ENCODE measurements around the gene RYR1. TPM values are rescaled to one million over a fixed set of nuclear protein-coding genes. Genes with fewer than 3 reads are reported as not detected.
A peak's percentile ranks its signal among the peaks of the same experiment; 100 is the strongest.

RYR1 gene
- total and polyA plus RNA-seq, 10 of the 15 experiments (the other 5 are each of a cell fraction or from before 2014, with no cell fraction given): under 0.01 to 0.32 (median 0.07) TPM; not detected in 1

GRCh38 chr19:38543807-38544568 lies 110.5 kb downstream of the RYR1 start:
- intact Hi-C loops (cut with micrococcal nuclease; ENCODE audit: unreplicated experiment) (loop anchor here (1.0 to 10.0 kb wide), 4 partner anchors 39 to 291 kb away; partner anchors contain the start of genes ECH1 and EIF3K), in situ Hi-C loops (cut with MboI) (no loop called here)
- BruUV-seq (replicated peaks): no TSS peak
- ChIA-PET CTCF (interaction anchor here (0.6 to 3.2 kb wide), 29 partner anchors 9 to 392 kb away, joined by 3 to 103 read pairs (median 4); partner anchors contain the start of genes ACTN4, EIF3K, FAM98C and MAP4K1), POLR2A (interaction anchor here (0.5 to 1.9 kb wide), 8 partner anchors 15 to 386 kb away, joined by 3 to 11 read pairs (median 6); partner anchors contain the start of genes ACTN4, EIF3K, MAP4K1 and MRPS12), RAD21 (ENCODE audit: unreplicated experiment) (interaction anchor here (0.6 to 4.4 kb wide), 23 partner anchors 9 to 387 kb away, joined by 3 to 70 read pairs (median 4); partner anchors contain the start of genes ACTN4, EIF3K, FAM98C and MAP4K1), SMC1A (ENCODE audit: uncharacterized antibody, unreplicated experiment) (interaction anchor here (0.6 to 4.7 kb wide), 13 partner anchors 11 to 386 kb away, joined by 3 to 102 read pairs (median 4); partner anchors contain the start of genes ACTN4, EIF3K, FAM98C and MAP4K1)
- 0 out of 2 replicates have a peak overlapping the region, but pooled peaks have one; percentile 6 for H3K9ac ChIP-seq (ENCODE audit: control insufficient read depth, insufficient read depth, low read length)
- H3K4me1 ChIP-seq (ENCODE audit: control insufficient read depth, insufficient read depth, low read length): peaks cover 9% of the 10 kb centered on the region; the same call in 1 of the 2 replicates
- no peaks in the 10 kb centered on the region for H3K9me3 ChIP-seq (replicated peaks; ENCODE audit: control insufficient read depth, insufficient read depth, low read length)
- H3K4me3 ChIP-seq: peak overlapping the region; percentile 25; the same call in 1 of the 2 replicates
- WGBS (ENCODE audit: insufficient coverage, insufficient replicate concordance, low lambda C conversion rate, missing lambda C conversion rate): 55% methylated on average over 21 of the region's 21 CpGs
- no peaks in the 10 kb centered on the region for H3K27me3 ChIP-seq (replicated peaks in 1 of 2; ENCODE audit: control insufficient read depth in 2 of 2, insufficient read depth in 2 of 2, low read length in 1 of 2)
- H3K4me2 ChIP-seq (ENCODE audit: control insufficient read depth, insufficient read depth): peak overlapping the region; percentile 58
- H3K79me2 ChIP-seq (ENCODE audit: control insufficient read depth, insufficient read depth, low read length): no peaks in the 10 kb centered on the region
- DNase-seq (ENCODE audit: low read depth, low spot score) (peak; percentile 64), ATAC-seq (peak; percentile 93), FAIRE-seq (peak; percentile 79)
- peak overlapping the region; percentile 75 for H2AFZ ChIP-seq (ENCODE audit: control insufficient read depth, low read depth, low read length)
- H3K36me3 ChIP-seq (ENCODE audit: control insufficient read depth in 2 of 2, insufficient read depth in 2 of 2, low read length in 1 of 2): no peaks in the 10 kb centered on the region; a peak in 1 of 4 replicates
- H3K27ac ChIP-seq (ENCODE audit: control insufficient read depth, insufficient read depth): no peak overlapping the region
- no peaks in the 10 kb centered on the region for H4K20me1 ChIP-seq (ENCODE audit: control insufficient read depth, insufficient read depth)
- TF ChIP-seq, protein P1, sequence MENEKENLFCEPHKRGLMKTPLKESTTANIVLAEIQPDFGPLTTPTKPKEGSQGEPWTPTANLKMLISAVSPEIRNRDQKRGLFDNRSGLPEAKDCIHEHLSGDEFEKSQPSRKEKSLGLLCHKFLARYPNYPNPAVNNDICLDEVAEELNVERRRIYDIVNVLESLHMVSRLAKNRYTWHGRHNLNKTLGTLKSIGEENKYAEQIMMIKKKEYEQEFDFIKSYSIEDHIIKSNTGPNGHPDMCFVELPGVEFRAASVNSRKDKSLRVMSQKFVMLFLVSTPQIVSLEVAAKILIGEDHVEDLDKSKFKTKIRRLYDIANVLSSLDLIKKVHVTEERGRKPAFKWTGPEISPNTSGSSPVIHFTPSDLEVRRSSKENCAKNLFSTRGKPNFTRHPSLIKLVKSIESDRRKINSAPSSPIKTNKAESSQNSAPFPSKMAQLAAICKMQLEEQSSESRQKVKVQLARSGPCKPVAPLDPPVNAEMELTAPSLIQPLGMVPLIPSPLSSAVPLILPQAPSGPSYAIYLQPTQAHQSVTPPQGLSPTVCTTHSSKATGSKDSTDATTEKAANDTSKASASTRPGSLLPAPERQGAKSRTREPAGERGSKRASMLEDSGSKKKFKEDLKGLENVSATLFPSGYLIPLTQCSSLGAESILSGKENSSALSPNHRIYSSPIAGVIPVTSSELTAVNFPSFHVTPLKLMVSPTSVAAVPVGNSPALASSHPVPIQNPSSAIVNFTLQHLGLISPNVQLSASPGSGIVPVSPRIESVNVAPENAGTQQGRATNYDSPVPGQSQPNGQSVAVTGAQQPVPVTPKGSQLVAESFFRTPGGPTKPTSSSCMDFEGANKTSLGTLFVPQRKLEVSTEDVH (IDR thresholded peaks at IDR 0.05; ENCODE audit: low read depth, partially characterized antibody): no peak
- TF ChIP-seq CBX3 (IDR thresholded peaks at IDR 0.05; ENCODE audit: borderline replicate concordance, low read depth): no peak
- 0 out of 2 replicates have a peak, but pooled peaks have one; percentile 49 for TF ChIP-seq JUND (IDR thresholded peaks at IDR 0.05; ENCODE audit: low read depth, low read length)
- TF ChIP-seq NBN (IDR thresholded peaks at IDR 0.05): peak; percentile 86
- 0 out of 2 replicates have a peak, but pooled peaks have one; percentile 23 for TF ChIP-seq CBFB (IDR thresholded peaks at IDR 0.05; ENCODE audit: low read depth)
- TF ChIP-seq, protein P2, sequence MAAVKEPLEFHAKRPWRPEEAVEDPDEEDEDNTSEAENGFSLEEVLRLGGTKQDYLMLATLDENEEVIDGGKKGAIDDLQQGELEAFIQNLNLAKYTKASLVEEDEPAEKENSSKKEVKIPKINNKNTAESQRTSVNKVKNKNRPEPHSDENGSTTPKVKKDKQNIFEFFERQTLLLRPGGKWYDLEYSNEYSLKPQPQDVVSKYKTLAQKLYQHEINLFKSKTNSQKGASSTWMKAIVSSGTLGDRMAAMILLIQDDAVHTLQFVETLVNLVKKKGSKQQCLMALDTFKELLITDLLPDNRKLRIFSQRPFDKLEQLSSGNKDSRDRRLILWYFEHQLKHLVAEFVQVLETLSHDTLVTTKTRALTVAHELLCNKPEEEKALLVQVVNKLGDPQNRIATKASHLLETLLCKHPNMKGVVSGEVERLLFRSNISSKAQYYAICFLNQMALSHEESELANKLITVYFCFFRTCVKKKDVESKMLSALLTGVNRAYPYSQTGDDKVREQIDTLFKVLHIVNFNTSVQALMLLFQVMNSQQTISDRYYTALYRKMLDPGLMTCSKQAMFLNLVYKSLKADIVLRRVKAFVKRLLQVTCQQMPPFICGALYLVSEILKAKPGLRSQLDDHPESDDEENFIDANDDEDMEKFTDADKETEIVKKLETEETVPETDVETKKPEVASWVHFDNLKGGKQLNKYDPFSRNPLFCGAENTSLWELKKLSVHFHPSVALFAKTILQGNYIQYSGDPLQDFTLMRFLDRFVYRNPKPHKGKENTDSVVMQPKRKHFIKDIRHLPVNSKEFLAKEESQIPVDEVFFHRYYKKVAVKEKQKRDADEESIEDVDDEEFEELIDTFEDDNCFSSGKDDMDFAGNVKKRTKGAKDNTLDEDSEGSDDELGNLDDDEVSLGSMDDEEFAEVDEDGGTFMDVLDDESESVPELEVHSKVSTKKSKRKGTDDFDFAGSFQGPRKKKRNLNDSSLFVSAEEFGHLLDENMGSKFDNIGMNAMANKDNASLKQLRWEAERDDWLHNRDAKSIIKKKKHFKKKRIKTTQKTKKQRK (IDR thresholded peaks at IDR 0.05; ENCODE audit: low read depth, low read length): peak; percentile 63
- peak; percentile 27; the same call in 1 of the 2 replicates for TF ChIP-seq RB1 (IDR thresholded peaks at IDR 0.05; ENCODE audit: borderline replicate concordance)
- TF ChIP-seq NR2C1 (IDR thresholded peaks at IDR 0.05): no peak
- peak; percentile 32; the same call in 1 of the 2 replicates for TF ChIP-seq MAX (IDR thresholded peaks at IDR 0.05; ENCODE audit: low read depth, low read length)
- no peak for TF ChIP-seq BCL11A (IDR thresholded peaks at IDR 0.05; ENCODE audit: low read depth, low read length)
- no peak for TF ChIP-seq E4F1 (IDR thresholded peaks at IDR 0.05; ENCODE audit: borderline replicate concordance, partially characterized antibody)
- peak; percentile 8; the same call in 1 of the 2 replicates for TF ChIP-seq JUNB (IDR thresholded peaks at IDR 0.05)
